HG03108 (cell line): ENCODE data around the gene HIVEP2.
"Not testable (repeated sequence)": the region's sequence is repeated elsewhere in the genome, so short reads cannot be mapped to it uniquely, and the experiment has no call there.

Experiments used
- ATAC-seq: cut with Tn5 transposase; IDR thresholded peaks from one replicate; pipeline ENCODE4 v1.9.1; 2021; ENCODE audit warnings: moderate library complexity; ENCODE audit not compliant: unreplicated experiment

HIVEP2 gene

GRCh38 chr6:142945049-142945445 is at the start of gene HIVEP2:
TSS of gene HIVEP2 (minus strand) at chr6:142945176. CDS start at chr6:142774738, 170,438 bp downstream.
- peak; percentile 17 for ATAC-seq

GRCh38 chr6:142993977-142994376 is 49.0 kb upstream of the HIVEP2 start:
- no peak for ATAC-seq

GRCh38 chr6:142987490-142987889 is 42.5 kb upstream of the HIVEP2 start:
- no peak for ATAC-seq

GRCh38 chr6:142985281-142985680 is 40.3 kb upstream of the HIVEP2 start:
- ATAC-seq = no peak

- ATAC-seq = no peak
Measured at GRCh38 chr6:142984386-142984785, 39.4 kb upstream of the HIVEP2 start.

GRCh38 chr6:142975365-142975764 is 30.4 kb upstream of the HIVEP2 start:
- no peak for ATAC-seq

GRCh38 chr6:142970941-142971340 is 26.0 kb upstream of the HIVEP2 start:
- not testable (repeated sequence) for ATAC-seq

GRCh38 chr6:142968601-142969000 is 23.6 kb upstream of the HIVEP2 start:
- no peak for ATAC-seq

GRCh38 chr6:142966294-142966693 is 21.3 kb upstream of the HIVEP2 start:
- ATAC-seq = no peak

- ATAC-seq = no peak
Measured at GRCh38 chr6:142965164-142965563, 20.2 kb upstream of the HIVEP2 start.

GRCh38 chr6:142960098-142960497 is 15.1 kb upstream of the HIVEP2 start:
- no peak for ATAC-seq

GRCh38 chr6:142958343-142958742 is 13.4 kb upstream of the HIVEP2 start:
- ATAC-seq = no peak

GRCh38 chr6:142956726-142957125 is 11.8 kb upstream of the HIVEP2 start:
- no peak for ATAC-seq

GRCh38 chr6:142954844-142955243 is 9.9 kb upstream of the HIVEP2 start:
- no peak for ATAC-seq

- ATAC-seq = no peak
Measured at GRCh38 chr6:142953373-142954273, 8.6 kb upstream of the HIVEP2 start.

GRCh38 chr6:142952614-142953013 is 7.6 kb upstream of the HIVEP2 start:
- peak; percentile 74 for ATAC-seq

- no peak for ATAC-seq
Measured at GRCh38 chr6:142950291-142950690, 5.3 kb upstream of the HIVEP2 start.

- peak; percentile 22 for ATAC-seq
Measured at GRCh38 chr6:142947714-142948480, 2.9 kb upstream of the HIVEP2 start.

GRCh38 chr6:142946924-142947713 is 2.1 kb upstream of the HIVEP2 start:
- ATAC-seq = peak; percentile 55

- ATAC-seq = peak; percentile 25
Measured at GRCh38 chr6:142946181-142946923, 1.4 kb upstream of the HIVEP2 start.
